GM12878 (cell line): ENCODE data around the gene CROT. TPM values are rescaled to one million over a fixed set of nuclear protein-coding genes. Genes with fewer than 3 reads are reported as not detected.

Experiments used
- ATAC-seq: fragments of 200-7000 bp; cut with Tn5 transposase; 3 replicates; pipeline ENCODE4 v1.9.1; 2020; ENCODE audit warnings: mild to moderate bottlenecking, moderate library complexity
- BruUV-seq: library from RNA; stranded (reverse); fragments of 400-500 nt; replicated peaks from 2 replicates; lab custom pipeline; 2021; lab: Mats Ljungman, UMichigan
- CTCF ChIA-PET: fragments of 300-600 bp; sonication (Branson Sonifier 250); formaldehyde crosslinking; extraction: SDS; loops from one replicate; lab custom pipeline; 2021; ENCODE audit warnings: inconsistent platforms; lab: Yijun Ruan, JAX
- POLR2A ChIA-PET: fragments of 350-600 bp; formaldehyde crosslinking; extraction: SDS; loops from one replicate; lab custom pipeline; 2021; ENCODE audit warnings: inconsistent platforms; lab: Charles Lee
- RAD21 ChIA-PET: fragments of 300-600 bp; sonication (Branson Sonifier 250); formaldehyde crosslinking; loops from one replicate; lab custom pipeline; 2023; ENCODE audit warnings: antibody characterized with exemption; ENCODE audit not compliant: unreplicated experiment; lab: Charles Lee
- SMC1A ChIA-PET: fragments of 300-600 bp; sonication (Branson Sonifier 250); formaldehyde crosslinking; loops from one replicate; lab custom pipeline; 2023; ENCODE audit not compliant: unreplicated experiment, uncharacterized antibody; lab: Charles Lee
- DNase-seq: peaks from one replicate; pipeline ENCODE4 v3.0.0-alpha.2; 2011; ENCODE audit warnings: low read depth, low spot score
- FAIRE-seq: peaks from 3 replicates; lab custom pipeline; 2011; peaks lifted over from hg19 to GRCh38; lab: Jason Lieb, UNC
- H2AFZ ChIP-seq: 2 replicates; pipeline ENCODE4 v1.6.0; 2011; ENCODE audit warnings: low read depth, low read length, control low read depth; ENCODE audit not compliant: control insufficient read depth
- H3K27ac ChIP-seq: 2 replicates; pipeline ENCODE4 v1.5.1; 2011; ENCODE audit warnings: control low read depth; ENCODE audit not compliant: control insufficient read depth, insufficient read depth
- H3K27me3 ChIP-seq, 2 experiments: replicated peaks in 1 of 2; 2 replicates each; pipeline versions ENCODE4 v1.6.0 to v1.6.1; 2011; ENCODE audit warnings: low read length in 1 of 2; ENCODE audit not compliant: control insufficient read depth in 2 of 2, insufficient read depth in 2 of 2
- H3K36me3 ChIP-seq, 2 experiments: 2 replicates each; pipeline ENCODE4 v1.5.1; 2011; ENCODE audit warnings: low read length in 1 of 2; ENCODE audit not compliant: control insufficient read depth in 2 of 2, insufficient read depth in 2 of 2
- H3K4me1 ChIP-seq: 2 replicates; pipeline ENCODE4 v1.6.1; 2011; ENCODE audit warnings: mild to moderate bottlenecking, low read length, moderate library complexity, mixed read lengths; ENCODE audit not compliant: control insufficient read depth, insufficient read depth
- H3K4me2 ChIP-seq: 2 replicates; pipeline ENCODE4 v1.6.0; 2011; ENCODE audit warnings: control low read depth; ENCODE audit not compliant: control insufficient read depth, insufficient read depth
- H3K4me3 ChIP-seq: fragments of 200-600 bp; sonication (generic); 2 replicates; pipeline ENCODE4 v1.5.1; 2016
- H3K79me2 ChIP-seq: 2 replicates; pipeline ENCODE4 v1.6.0; 2011; ENCODE audit warnings: low read length; ENCODE audit not compliant: control insufficient read depth, insufficient read depth
- H3K9ac ChIP-seq: 2 replicates; pipeline ENCODE4 v1.8.0; 2011; ENCODE audit warnings: low read length, control low read depth, mixed read lengths; ENCODE audit not compliant: control insufficient read depth, insufficient read depth
- H3K9me3 ChIP-seq: replicated peaks from 3 replicates; pipeline ENCODE4 v1.5.1; 2011; ENCODE audit warnings: mild to moderate bottlenecking, low read length; ENCODE audit not compliant: control insufficient read depth, insufficient read depth
- H4K20me1 ChIP-seq: 2 replicates; pipeline ENCODE4 v1.6.0; 2011; ENCODE audit not compliant: control insufficient read depth, insufficient read depth
- BCL3 ChIP-seq: IDR thresholded peaks from 2 replicates; pipeline ENCODE4 v1.6.1; 2011; ENCODE audit warnings: borderline replicate concordance, low read depth, mild to moderate bottlenecking, moderate library complexity, low read length; ENCODE audit not compliant: insufficient read depth, poor library complexity, severe bottlenecking
- PKNOX1 ChIP-seq: fragments of 450-650 bp; IDR thresholded peaks from 2 replicates; pipeline ENCODE4 v1.6.1; 2016; ENCODE audit warnings: mild to moderate bottlenecking
- WGBS: methylation state at CpG from one replicate; pipeline ENCODE4 v1.1.6; 2016; ENCODE audit warnings: low lambda C conversion rate; ENCODE audit not compliant: insufficient replicate concordance, insufficient coverage; ENCODE audit errors: missing lambda C conversion rate; 5-methylcytosine and 5-hydroxymethylcytosine counted together
- in situ Hi-C: fragments of 300-500 bp; cut with MboI; formaldehyde crosslinking; loops from 9 replicates; pipeline ENCODE4 v1.14.3; 2018; ENCODE audit warnings: mixed read lengths
- intact Hi-C: fragments of 100-400 bp; cut with micrococcal nuclease; formaldehyde crosslinking; loops from one replicate; pipeline ENCODE4 v1.14.2; 2022; ENCODE audit not compliant: unreplicated experiment
- polyA plus RNA-seq, 11 experiments: library from polyadenylated mRNA; depleted of rRNA in 4 of 11; unstranded in 6 of 11; stranded (reverse) in 5 of 11; fragments of >200 nt; fragmentation: Nextera tagmentation in 4 of 11; fragmentation: Illumina TruSeq in 1 of 11; extraction: Ambion mirVana in 4 of 11; extraction: Trizol in 1 of 11; gene quantifications; 1 replicate in 1 of 11; 2 replicates in 10 of 11; pipeline versions ENCODE4 v1.2.1 to v1.2.3, GENCODE V29; 2011 to 2016; ENCODE audit warnings: inconsistent platforms in 2 of 11, missing spikeins in 2 of 11, low read depth in 1 of 11
- total RNA-seq, 4 experiments: library from RNA; depleted of rRNA in 3 of 4; stranded (reverse); fragments of >200 nt in 3 of 4; fragmentation: Illumina TruSeq in 1 of 4; extraction: Trizol in 1 of 4; gene quantifications; 2 replicates each; pipeline versions ENCODE4 v1.2.1 to v1.2.3, GENCODE V29; 2013 to 2021

Gene CROT
- total and polyA plus RNA-seq, 10 of the 15 experiments (the other 5 are each of a cell fraction or from before 2014, with no cell fraction given) = 5.5 to 15.9 (median 12.1) TPM

- Histone ChIP-seq H3K4me2 (no peak overlapping the region), H3K9ac (no peak overlapping the region), H3K9me3 (no peaks in the 10 kb centered on the region), H2AFZ (no peak overlapping the region), H3K27me3 (no peaks in the 10 kb centered on the region), H3K79me2 (no peaks in the 10 kb centered on the region), H3K4me3 (no peak overlapping the region), H3K4me1 (no peaks in the 10 kb centered on the region), H3K27ac (no peak overlapping the region), H4K20me1 (no peaks in the 10 kb centered on the region), H3K36me3 (no peaks in the 10 kb centered on the region)
- ATAC-seq (no peak), DNase-seq (no peak), FAIRE-seq (no peak)
- SMC1A ChIA-PET = interaction anchor here (0.7 to 11.9 kb wide), 2 partner anchors 105 to 1755 kb away, joined by 3 to 260 read pairs; no protein-coding TSS in a partner anchor
- BruUV-seq = no TSS peak
- CTCF ChIA-PET = interaction anchor here (0.6 to 11.4 kb wide), 3 partner anchors 17 to 104 kb away, joined by 3 to 296 read pairs (median 4); no protein-coding TSS in a partner anchor
- RAD21 ChIA-PET = interaction anchor here (1.2 kb wide), 1 partner anchor 104 kb away, joined by 5 read pairs; no protein-coding TSS in a partner anchor
- intact Hi-C loops = loop anchor here (5.0 to 10.0 kb wide), 3 partner anchors 314 to 801 kb away; partner anchors contain the start of gene RUNDC3B
- in situ Hi-C loops = loop anchor here (5.0 to 10.0 kb wide), 2 partner anchors 111 to 574 kb away; no protein-coding TSS in a partner anchor
- TF ChIP-seq PKNOX1 (no peak), BCL3 (no peak)
- POLR2A ChIA-PET = no interaction called here
- WGBS = 21% methylated on average over 4 of the region's 4 CpGs
Measured at GRCh38 chr7:87310790-87311419, 34.6 kb upstream of the CROT start.
